Stimulated activated CD8-positive, alpha-beta memory T cell treated with anti-CD3 and anti-CD28 coated beads, Interleukin-2, amount 100 ng/mL, for 1 hour (primary cell): ENCODE data around the gene CCM2.
"Not testable (repeated sequence)": the region's sequence is repeated elsewhere in the genome, so short reads cannot be mapped to it uniquely, and the experiment has no call there.

ENCODE experiments used
- DNase-seq, 2 donors: peaks; one replicate each; pipeline ENCODE4 v3.0.0-alpha.2; 2020; ENCODE audit warnings: low read depth in 2 of 2

Gene CCM2

GRCh38 chr7:44981035-44981706 lies 18.8 kb upstream of the CCM2 start:
- no peak for DNase-seq

DNA sequence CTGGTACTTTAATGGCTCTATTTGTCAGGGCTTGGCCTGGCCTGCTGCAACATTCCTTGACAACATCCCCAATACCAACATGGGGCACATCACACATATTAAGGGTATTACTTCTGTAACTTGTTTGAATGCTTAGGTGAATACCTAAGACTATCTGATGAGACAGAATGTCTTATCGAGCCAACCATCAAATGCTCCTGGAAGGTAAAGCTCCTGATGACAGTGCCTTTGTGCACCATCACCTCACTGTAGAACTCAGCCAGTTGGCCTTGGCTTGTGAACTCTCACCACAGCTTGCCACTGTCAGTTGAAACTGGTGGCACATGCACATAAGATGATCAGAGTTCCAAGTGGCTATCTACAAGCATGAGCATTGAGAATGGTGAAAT lies 17.5 kb upstream of the CCM2 start:
- no peak for DNase-seq

GRCh38 chr7:44982970-44983369 lies 17.0 kb upstream of the CCM2 start:
- DNase-seq: no peak

- no peak for DNase-seq
These were observed 16.1 kb upstream of the CCM2 start for GRCh38 chr7:44983742-44984477.

GRCh38 chr7:44984478-44984758 lies 15.6 kb upstream of the CCM2 start:
- no peak for DNase-seq

DNA sequence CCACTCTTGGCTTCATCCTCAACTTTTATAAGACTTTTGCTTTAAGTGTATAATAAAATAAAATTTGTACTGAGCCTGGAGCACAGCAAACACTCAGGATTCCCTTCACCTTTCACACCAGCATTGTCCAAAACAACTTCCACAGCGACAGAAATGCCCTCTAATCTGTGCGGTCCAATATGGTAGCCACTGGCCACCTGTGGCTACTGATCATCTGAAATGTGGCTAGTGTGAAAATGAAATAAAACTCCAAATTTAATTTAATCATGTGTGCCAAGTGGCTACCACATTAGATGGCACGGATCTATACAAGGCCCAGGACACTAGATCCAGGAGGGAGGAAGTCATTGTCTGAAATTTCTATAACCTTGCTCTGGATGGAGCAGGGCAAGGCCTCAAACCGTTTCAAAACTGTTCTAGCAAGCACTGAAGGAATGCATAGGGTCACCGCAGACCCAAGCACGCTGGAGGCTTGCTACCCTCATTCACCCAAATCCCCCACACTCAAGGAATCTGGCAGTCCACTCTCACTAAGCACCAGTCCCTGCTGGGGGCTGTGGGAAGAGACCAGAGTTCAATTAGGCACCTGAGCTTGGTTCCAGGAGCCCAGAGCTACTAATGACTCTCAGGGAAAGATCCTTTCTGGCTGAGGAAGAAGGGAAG lies 14.8 kb upstream of the CCM2 start:
- no peak for DNase-seq

- no peak for DNase-seq
These were observed 14.1 kb upstream of the CCM2 start for GRCh38 chr7:44985900-44986217.

- DNase-seq: peak; percentile 90 to 92
These were observed 13.6 kb upstream of the CCM2 start for GRCh38 chr7:44986218-44987053.

DNA sequence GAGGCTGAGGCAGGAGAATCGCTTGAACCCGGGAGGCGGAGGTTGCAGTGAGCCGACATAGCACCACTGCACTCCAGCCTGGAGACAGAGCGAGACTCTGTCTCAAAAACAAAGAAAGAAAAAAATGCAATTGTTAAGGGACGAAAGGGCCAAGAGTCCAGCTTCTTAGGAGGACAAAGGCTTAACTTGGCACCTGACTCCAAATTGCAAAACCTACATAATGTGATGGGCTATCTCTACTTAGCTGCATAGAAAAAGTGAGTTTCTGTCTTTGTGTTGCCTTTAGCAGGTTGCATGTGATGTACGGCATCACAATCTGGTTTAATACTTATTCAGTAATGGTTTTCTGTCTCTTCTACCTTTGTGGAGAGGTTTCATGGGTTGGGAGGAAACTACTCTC lies 12.5 kb upstream of the CCM2 start:
- no peak for DNase-seq

DNA sequence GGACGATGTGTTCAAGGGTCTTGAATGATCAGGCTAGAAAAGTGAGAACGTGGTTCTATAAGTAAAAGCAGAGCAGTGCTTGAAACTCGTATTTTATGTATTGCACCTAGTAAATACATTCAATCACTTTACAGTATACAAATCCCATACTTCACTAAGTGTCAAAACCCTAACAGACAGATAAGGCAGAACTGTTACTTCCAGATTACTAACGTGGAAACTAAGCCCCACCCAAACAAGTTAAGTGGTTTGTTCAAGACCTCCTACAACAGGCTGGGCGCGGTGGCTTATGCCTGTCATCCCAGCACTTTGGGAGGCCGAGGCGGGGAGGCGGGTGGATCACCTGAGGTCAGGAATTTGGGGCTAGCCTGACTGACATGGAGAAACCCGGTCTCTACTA lies 12.0 kb upstream of the CCM2 start:
- no peak for DNase-seq

- no peak for DNase-seq
These were observed 11.3 kb upstream of the CCM2 start for GRCh38 chr7:44988701-44989100.

GRCh38 chr7:44989132-44989531 lies 10.9 kb upstream of the CCM2 start:
- DNase-seq: no peak

GRCh38 chr7:44990109-44991023 lies 9.6 kb upstream of the CCM2 start:
- DNase-seq: no peak

GRCh38 chr7:44992004-44992795 lies 7.8 kb upstream of the CCM2 start:
- DNase-seq: not testable (repeated sequence)

GRCh38 chr7:44994877-44995554 lies 5.0 kb upstream of the CCM2 start:
- no peak for DNase-seq

- no peak for DNase-seq
These were observed 4.2 kb upstream of the CCM2 start for GRCh38 chr7:44995555-44996493.

DNA sequence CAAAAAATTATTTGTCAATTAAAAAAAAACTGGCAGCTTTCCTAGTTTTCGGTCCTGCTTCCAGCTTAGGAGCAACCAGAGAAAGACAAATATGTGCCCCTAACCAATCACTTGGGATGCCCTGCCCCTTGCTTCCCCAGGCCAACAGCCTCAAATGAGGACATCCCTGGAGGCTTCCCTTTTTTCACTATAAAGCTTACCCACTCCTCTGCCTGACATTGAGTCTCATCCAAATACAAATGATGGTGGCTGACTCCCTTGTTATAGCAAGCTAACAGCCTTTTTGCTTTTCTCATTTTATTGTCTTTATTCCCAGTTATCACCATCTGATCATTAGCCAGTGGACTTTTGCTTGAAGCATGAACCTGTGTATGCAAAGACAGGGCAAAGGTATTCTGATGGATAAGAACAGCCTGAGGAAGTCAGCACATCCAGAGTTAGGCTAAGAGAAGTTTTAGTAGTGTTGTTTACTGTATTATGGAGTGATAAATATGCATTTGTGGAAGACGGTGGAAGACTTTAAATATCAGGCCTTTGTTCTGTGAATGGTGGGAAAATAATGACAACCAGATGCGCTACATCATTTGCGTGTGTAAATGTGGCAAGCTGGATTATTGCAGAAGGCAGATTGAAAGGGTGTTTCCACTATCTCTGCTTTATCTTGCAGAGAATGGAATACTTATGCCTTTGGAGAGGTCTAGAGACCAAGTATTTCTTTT lies 1.7 kb upstream of the CCM2 start:
- DNase-seq: no peak
